ENCODE measurements around the gene TOP2B. TPM values are rescaled to one million over a fixed set of nuclear protein-coding genes. Genes with fewer than 3 reads are reported as not detected.

The TOP2B gene
- total and polyA plus RNA-seq, 2 experiments from 2014 or later = 92.0 to 179 TPM

GRCh38 chr3:25657293-25657692, 7.4 kb downstream of the TOP2B start (continued):
- no peak for TF ChIP-seq REST (IDR thresholded peaks at IDR 0.05; ENCODE audit: unreplicated experiment)
- no peak for TF ChIP-seq CTCF (conservative IDR thresholded peaks at IDR 0.05; ENCODE audit: low read depth in 2 of 2)
- no peak for TF ChIP-seq EZH2phosphoT487 (IDR thresholded peaks at IDR 0.05; ENCODE audit: unreplicated experiment)
- TF ChIP-seq POLR2AphosphoS5 (IDR thresholded peaks at IDR 0.05; ENCODE audit: low read depth) = no peak
- TF ChIP-seq NANOG (IDR thresholded peaks at IDR 0.05; ENCODE audit: borderline replicate concordance) = no peak
- TF ChIP-seq STAT1 (IDR thresholded peaks at IDR 0.05; ENCODE audit: unreplicated experiment) = no peak
- TF ChIP-seq JUNB (IDR thresholded peaks at IDR 0.05; ENCODE audit: unreplicated experiment) = no peak
- no peak for TF ChIP-seq ETS1 (IDR thresholded peaks at IDR 0.05)
- no peak for TF ChIP-seq ZNF114 (CRISPR knock-in tag; IDR thresholded peaks at IDR 0.05)
- no peak for TF ChIP-seq CREB1 (CRISPR knock-in tag; IDR thresholded peaks at IDR 0.05; ENCODE audit: low read depth)
- no peak for TF ChIP-seq ZNF331 (CRISPR knock-in tag; IDR thresholded peaks at IDR 0.05; ENCODE audit: low read depth)
- no peak for TF ChIP-seq EZH2 (IDR thresholded peaks at IDR 0.05; ENCODE audit: low read depth, unreplicated experiment)

GRCh38 chr3:25655659-25656058, 9.0 kb downstream of the TOP2B start:
- Histone ChIP-seq H2AFZ (no peak overlapping the region), H4K20me1 (replicated peaks; ENCODE audit: insufficient read depth) (peaks cover 18% of the 10 kb centered on the region), H3K4me3 (no peak overlapping the region), H3F3A (replicated peaks; ENCODE audit: low read depth) (no peaks in the 10 kb centered on the region), H3K36me3 (ENCODE audit: insufficient read depth) (no peaks in the 10 kb centered on the region), H3K4me2 (no peak overlapping the region), H3K9me2 (ENCODE audit: insufficient read depth) (no peaks in the 10 kb centered on the region), H3K4me1 (ENCODE audit: insufficient read depth) (peaks cover 34% of the 10 kb centered on the region), H3K79me2 (replicated peaks; ENCODE audit: insufficient read depth) (peaks cover 100% of the 10 kb centered on the region), H3K27me3 (ENCODE audit: insufficient read depth) (no peaks in the 10 kb centered on the region), H3K27ac (ENCODE audit: low read depth) (no peak overlapping the region)
- no peak for ATAC-seq
- Mint-ChIP-seq H3K36me3 (ENCODE audit: low read depth) (peaks cover 3% of the 10 kb centered on the region; the same call in 2 of the 3 replicates), H3K27ac (no peak overlapping the region), H3K4me1 (peaks cover 49% of the 10 kb centered on the region), H3K4me3 (no peak overlapping the region), H3K9me3 (peaks cover under 1% of the 10 kb centered on the region; the same call in 1 of the 3 replicates), H3K27me3 (ENCODE audit: insufficient read depth, low read depth, poor library complexity) (no peaks in the 10 kb centered on the region)
- DNase-seq (ENCODE audit: low spot score) = no peak
- TF ChIP-seq ZNF331 (CRISPR knock-in tag; IDR thresholded peaks at IDR 0.05; ENCODE audit: low read depth) (no peak), CTCF (conservative IDR thresholded peaks at IDR 0.05; ENCODE audit: low read depth in 2 of 2) (no peak), EZH2phosphoT487 (IDR thresholded peaks at IDR 0.05; ENCODE audit: unreplicated experiment) (no peak), REST (IDR thresholded peaks at IDR 0.05; ENCODE audit: unreplicated experiment) (no peak), ETS1 (IDR thresholded peaks at IDR 0.05) (no peak), CREB1 (CRISPR knock-in tag; IDR thresholded peaks at IDR 0.05; ENCODE audit: low read depth) (no peak), STAT1 (IDR thresholded peaks at IDR 0.05; ENCODE audit: unreplicated experiment) (no peak), POLR2AphosphoS5 (IDR thresholded peaks at IDR 0.05; ENCODE audit: low read depth) (no peak), JUNB (IDR thresholded peaks at IDR 0.05; ENCODE audit: unreplicated experiment) (no peak), EZH2 (IDR thresholded peaks at IDR 0.05; ENCODE audit: low read depth, unreplicated experiment) (no peak)

All from GM23338 (cell line).